Ecto neural progenitor cell (in vitro differentiated cells): ENCODE data around the gene OPN1SW.

ENCODE experiments used
- DNase-seq: peaks from one replicate; pipeline ENCODE4 v3.0.0-alpha.2; 2018; ENCODE audit warnings: low spot score

OPN1SW gene

DNA sequence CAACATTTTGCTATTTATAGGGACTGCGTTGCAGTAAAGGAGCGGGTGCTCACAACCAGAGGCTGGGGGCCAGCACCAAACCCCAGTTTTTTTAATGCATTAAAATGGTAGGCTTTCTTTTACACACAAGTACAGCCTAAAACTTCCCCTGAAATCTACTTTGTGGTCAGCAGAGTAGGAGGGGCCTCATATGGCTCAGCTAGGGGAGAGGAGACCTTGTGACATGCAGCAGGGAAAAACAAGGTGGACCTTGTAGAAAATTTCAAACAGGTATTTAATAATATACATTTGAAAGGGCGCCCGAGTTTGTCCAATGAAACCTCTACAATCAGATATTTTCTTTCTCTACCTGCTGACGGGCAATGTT lies 17.6 kb upstream of the OPN1SW start:
- DNase-seq, result no peak

GRCh38 chr7:128792471-128793180 lies 17.0 kb upstream of the OPN1SW start:
- DNase-seq, result no peak

GRCh38 chr7:128791972-128792327 lies 16.4 kb upstream of the OPN1SW start:
- peak; percentile 60 for DNase-seq

- peak; percentile 86 for DNase-seq
Observed at GRCh38 chr7:128791121-128791971, 15.8 kb upstream of the OPN1SW start, which contains the start of gene CCDC136. Gene CCDC136, plus strand, starts transcription at chr7:128791968. Its CDS starts 444 bp downstream, at chr7:128792412.

GRCh38 chr7:128790315-128791041 lies 14.9 kb upstream of the OPN1SW start:
- DNase-seq, result peak; percentile 73

DNA sequence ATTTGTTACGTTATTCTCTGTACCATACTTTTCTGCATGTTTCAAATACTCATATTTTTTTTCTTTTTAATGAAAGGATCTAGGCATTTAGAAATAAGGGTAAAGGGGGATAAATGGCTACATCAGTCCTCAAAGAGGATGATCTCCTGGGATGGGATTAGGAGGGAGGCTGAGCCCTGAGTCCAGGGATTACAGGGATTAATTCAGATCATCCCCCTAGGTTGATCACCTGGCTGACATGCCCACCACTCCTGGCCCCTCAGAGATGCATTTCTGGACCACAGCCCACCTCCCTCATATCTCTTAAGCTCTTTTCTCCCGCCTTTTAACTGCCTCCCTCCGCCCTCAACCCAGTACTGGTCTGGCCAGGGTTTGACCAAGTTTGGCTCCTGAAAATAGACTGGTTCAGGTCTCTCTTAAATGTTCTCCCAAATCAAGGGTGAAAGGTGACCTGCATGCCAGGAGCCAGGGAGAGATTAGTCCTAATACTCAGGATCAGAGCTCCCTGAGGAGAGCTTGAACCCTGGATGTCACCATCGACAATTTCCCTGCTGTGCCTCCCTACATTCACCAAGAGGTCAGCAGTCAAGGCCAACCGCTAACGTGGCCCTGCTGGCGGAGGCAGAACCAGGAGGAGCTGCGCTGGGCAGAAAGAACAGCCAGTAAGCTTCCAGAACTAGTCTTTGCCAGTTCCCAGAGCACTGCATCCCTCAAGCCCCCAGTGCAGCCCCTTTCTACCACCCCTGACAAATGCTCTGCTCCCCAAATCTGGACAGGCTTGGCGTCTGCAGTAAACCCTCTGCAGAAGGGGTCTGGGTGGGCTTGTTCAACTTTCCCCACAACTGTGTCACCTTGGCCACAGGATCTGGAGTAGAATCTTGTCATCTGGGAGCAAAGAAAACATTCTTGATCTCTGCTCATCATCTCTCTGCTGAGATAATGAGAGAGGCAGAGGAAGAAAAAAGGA lies 13.1 kb upstream of the OPN1SW start:
- no peak for DNase-seq

DNA sequence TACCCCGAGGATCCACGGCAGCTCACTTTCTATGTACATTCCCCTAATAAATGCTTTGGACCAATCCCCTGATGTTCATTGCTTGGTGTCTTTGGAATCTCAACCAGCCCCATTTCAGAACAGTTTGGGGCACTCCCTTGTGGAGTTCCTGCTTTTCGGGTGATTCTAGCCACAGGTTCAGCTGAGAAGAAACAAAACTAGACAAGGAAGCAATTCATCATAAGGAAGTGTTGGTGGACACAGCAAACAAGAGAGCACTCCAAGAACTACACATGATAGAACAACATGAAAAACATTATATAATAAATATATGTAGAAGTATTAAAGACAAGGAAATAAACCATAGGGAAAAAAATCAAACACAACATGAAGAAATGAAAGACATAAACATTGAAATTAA lies 10.1 kb upstream of the OPN1SW start:
- DNase-seq, result no peak

DNA sequence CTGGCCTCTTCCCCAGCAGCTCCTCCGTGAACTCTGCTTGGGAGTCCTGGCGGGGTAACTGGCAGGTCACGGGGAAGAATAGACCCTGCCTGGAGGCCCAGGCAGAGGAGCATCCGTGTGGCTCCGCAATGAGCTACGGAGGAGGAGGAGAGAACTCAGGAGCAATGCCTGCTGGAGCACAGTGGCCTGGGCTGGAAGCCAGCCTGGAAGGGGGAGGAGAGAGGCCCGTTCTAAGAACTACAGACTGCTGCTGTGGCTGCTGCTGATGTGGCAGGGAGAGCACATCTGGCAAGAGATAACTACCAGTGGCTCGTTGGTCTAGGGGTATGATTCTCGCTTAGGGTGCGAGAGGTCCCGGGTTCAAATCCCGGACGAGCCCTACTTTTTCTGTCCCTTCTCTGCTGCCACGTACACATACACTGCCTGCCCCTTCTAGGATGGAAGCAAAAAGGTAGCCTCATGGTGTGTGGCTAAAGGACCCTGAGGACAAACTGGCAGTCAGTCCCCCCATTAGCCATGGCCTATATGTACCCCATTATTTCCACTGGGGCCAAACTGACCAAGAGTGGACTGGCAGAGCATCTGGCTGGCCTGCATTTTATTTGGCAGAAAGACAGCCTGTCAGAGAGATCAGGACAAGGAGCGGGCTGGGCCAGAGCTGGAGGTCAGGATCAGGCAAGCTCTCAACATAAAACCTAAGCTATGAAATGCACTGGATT lies 7.7 kb upstream of the OPN1SW start:
- peak; percentile 87 for DNase-seq

- DNase-seq, result no peak
Observed at GRCh38 chr7:128781851-128782250, 6.3 kb upstream of the OPN1SW start.

GRCh38 chr7:128781126-128781525 lies 5.5 kb upstream of the OPN1SW start:
- no peak for DNase-seq

- DNase-seq, result no peak
Observed at GRCh38 chr7:128778946-128779345, 3.4 kb upstream of the OPN1SW start.

- DNase-seq, result no peak
Observed at GRCh38 chr7:128777156-128778123, 1.8 kb upstream of the OPN1SW start.

DNA sequence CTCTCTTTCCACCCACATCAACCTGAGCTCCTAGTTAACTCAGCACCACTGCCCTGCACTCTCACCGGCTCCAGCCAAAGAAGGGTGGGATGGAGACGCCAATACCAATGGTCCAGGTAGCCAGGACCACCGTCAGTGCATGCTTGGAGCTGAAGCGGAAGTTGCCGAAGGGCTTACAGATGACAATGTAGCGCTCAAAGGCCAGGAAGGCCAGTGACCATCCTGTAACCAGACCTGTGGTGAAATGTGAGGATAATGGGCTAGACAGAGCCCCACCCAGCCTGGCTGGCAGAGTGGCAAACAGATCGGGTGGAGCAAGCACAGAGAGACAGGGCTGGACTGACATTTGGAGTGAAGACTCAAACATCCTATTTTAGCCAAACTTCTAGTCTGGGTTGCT lies 673 bp downstream of the OPN1SW start:
- DNase-seq, result no peak

- DNase-seq, result no peak
Observed at GRCh38 chr7:128774029-128774689, 1.4 kb downstream of the OPN1SW start.

GRCh38 chr7:128773604-128774003 lies 2.0 kb downstream of the OPN1SW start:
- no peak for DNase-seq

DNA sequence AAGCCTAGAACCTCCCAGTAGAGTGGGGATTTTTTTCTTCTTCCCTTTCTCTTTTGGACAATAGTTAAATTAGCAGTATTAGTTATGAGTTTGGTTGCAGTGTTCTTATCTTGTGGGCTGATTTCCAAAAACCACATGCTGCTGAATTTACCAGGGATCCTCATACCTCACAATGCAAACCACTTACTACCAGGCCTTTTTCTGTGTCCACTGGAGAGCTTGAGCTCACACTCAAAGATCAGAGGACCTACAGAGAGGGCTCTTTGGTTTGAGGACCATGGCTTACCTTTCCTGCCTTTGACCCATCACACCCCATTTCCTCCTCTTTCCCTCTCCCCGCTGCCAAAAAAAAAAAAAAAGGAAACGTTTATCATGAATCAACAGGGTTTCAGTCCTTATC lies 5.4 kb downstream of the OPN1SW start:
- DNase-seq, result no peak

DNA sequence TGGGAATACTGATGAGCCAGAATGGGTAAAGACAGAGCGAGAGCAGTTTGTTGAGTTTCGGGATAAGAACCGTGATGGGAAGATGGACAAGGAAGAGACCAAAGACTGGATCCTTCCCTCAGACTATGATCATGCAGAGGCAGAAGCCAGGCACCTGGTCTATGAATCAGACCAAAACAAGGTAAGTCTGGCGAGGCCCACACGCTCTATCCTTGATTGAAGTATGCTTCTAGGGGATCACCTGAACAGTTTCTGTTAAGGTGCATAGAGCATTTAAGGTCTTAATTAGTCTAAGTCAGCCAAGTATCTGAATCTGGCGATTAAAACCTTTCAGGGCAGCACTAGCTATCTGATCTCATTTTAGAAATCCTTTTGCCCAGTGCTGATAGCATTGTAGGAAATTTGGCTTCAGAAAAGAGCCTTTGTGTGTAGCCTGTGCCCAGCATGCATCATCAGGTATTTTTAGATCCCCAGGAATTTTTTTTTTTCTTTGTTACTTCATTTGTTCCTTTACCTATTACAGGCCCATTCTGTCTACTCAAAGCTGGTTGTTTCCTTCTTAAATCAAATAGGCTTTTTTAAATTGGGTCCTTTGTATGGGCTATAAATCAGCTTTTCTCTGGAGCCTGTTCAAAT lies 8.0 kb downstream of the OPN1SW start:
- DNase-seq, result no peak

GRCh38 chr7:128763541-128763940 lies 12.1 kb downstream of the OPN1SW start:
- DNase-seq, result no peak

GRCh38 chr7:128759242-128759641 lies 16.4 kb downstream of the OPN1SW start:
- no peak for DNase-seq
